OCI-M2 (cell line): ENCODE measurements around the gene SASH1.

ENCODE experiments used
- DNase-seq: peaks from one replicate; lab custom pipeline; 2025; ENCODE audit not compliant: unreplicated experiment; lab: John Stamatoyannopoulos, UW

Gene SASH1

GRCh38 chr6:148429423-148429822, 86.8 kb downstream of the SASH1 start:
- DNase-seq = no peak

DNA sequence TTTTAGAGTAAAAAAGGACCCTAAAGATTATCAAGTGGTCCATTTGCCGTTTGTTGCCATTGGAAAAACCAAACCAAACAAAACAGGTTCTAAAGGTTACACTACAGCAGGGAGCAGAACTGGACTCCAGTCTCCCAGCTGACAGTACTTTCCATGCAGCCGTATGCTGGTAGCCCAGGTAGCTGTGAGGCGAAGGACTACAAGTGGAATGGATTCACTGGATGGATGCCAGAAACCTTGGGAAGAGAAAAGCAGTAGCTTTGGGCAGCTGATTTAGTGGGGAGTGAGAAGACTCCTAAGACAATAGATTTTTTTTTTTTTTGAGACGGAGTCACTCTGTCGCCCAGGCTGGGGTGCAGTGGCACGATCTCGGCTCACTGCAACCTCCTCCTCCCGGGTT, 88.3 kb downstream of the SASH1 start:
- no peak for DNase-seq

- no peak for DNase-seq
Observed at GRCh38 chr6:148431413-148431812, 88.8 kb downstream of the SASH1 start.

- no peak for DNase-seq
Observed at GRCh38 chr6:148431840-148432239, 89.2 kb downstream of the SASH1 start.

DNA sequence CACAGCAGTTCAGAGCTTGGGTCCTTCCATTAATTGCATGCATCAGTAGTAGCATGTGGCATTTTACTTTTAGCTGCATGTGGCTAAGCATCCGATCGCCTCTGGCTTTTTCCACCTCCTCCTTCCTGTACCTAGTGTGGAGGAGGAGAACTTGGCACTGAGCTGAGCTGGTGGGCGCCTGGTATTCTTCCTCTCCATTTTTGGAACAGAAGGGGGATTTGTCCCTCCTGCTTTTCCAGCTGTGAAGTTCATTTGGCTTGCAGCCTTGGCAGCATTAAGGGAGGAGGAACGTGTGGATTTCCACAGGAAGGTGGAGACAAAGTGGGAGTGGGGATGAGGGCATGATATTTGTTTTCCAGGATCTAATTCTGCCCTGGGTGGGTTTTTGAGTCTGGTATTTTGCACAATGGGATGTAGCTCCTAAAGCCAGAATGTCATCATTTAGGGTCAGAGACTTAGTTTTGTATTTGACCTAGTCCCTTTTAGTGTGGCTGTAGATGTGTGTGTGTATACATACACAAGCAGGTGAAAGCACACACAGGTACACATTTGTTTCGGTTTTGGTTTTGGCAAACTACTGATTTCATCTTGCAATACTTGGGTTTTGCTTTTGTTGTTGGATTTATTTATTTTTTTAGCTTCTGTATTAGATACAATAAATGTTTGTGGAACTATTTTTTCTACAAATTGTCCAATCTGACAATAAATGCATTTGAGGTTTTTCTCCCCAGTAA, 90.0 kb downstream of the SASH1 start:
- DNase-seq = no peak

GRCh38 chr6:148435386-148435785, 92.7 kb downstream of the SASH1 start:
- no peak for DNase-seq

DNA sequence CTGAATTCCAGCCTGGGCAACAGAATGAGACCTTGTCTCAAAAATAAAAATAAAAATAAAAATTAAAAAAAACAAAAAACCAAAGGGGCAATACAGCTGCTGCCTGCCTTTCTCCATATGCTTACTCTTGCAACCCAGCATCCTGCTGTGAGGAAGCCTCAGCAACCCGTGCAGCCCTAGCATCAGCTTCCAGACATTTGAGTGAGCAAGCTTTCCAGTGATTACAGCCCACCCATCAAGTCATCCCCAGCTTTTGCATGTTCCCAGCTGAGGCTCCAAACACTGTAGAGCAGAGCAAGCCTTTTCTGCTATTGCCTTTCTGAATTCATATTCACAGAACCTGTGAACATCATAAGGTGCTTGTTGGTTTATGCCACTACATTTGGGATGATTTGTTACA, 93.8 kb downstream of the SASH1 start:
- DNase-seq = no peak

DNA sequence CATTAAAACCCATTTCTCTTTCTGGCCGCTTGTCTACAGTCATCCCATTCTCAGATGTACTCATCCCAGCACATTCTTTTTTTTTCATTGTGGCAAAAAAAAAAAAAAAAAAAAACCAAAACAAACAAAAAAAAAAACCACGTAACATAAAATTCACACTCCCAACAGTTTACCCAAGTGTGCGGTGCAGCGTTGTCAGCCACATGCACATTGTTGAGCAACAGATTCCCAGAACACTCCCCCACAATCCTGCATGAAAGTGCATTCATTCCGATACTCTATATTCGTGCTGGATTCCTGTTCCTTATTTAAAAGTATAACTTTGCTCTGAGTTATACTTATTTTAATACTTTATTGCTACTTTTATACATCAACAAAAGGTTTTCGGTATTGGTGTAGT, 96.0 kb downstream of the SASH1 start:
- DNase-seq = no peak

DNA sequence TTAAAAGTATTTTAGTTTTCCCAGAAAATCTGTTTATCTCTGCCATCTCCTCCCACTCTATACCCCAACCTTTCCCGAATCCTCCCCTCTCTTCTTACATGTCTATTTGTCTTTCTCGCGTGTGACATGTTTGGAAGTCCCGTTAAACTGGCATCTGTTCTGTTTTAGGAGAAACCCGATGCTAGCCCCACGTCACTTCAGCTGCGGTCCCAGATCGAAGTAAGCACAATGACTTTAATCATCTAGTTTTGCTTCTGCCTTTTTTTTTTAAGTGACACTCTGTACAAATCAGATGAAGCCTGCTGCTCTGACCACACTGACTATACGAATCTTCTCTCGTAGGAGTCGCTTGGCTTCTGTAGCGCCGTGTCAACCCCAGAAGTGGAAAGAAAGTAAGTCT, 97.4 kb downstream of the SASH1 start:
- DNase-seq = no peak

- no peak for DNase-seq
Observed at GRCh38 chr6:148440877-148441453, 98.3 kb downstream of the SASH1 start.

DNA sequence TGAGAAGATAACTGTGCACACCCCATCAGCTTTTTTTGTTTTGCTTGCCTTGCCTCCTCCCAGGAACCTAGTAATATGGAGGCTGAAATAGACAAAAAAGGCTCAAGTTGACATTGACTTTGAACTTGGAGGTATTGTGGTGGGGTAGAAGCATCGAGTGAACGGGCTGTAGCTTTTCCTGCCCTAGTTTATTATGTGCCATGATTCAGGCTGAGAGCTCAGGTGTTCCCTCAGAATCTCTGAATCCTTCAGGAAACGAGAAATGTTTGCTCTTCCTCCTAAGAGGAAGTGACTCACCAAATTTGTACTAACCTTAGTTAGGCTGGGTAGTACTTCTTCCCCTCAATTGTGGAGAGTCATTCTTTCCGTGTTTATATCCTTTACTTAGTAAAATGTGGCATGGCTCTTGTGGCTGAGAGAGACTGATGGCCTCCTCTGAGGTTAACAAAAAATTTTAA, 98.8 kb downstream of the SASH1 start:
- no peak for DNase-seq

DNA sequence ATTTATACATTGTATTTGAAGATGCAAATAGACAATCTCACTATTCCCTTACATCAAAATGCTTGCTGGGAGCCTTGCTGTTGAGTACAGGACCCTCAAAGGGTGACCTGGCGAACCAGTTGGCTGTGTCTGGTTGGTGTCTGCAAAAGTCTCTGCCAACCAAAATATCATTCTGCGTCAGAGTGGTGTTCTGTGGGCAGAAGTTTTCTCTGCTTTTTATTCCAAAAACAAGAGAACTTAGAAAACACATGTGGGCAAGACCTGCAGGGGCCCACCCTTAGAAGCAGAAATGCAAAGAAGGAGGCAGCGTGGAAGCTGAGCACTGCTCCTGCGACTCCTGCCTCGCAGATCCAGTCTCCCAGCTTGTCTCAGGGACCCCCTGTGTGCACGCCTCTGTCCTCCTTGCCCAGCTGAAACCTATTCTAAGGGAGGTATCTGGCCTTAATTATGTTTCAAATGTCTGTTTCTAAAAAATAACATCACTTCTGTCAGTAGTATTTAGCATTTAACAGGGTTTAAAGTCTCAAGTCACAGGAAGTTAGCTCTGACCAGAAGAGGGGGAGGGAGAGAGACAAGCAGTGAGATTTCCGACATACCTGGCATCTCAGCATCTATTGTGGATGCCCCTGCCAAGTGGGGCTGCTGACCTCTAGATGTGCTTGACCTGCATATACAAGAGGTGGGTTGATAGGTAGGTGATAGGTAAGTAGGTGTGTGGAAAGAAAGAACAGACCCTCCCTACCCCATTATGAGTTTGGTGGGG, 101.3 kb downstream of the SASH1 start:
- no peak for DNase-seq

- DNase-seq = no peak
Observed at GRCh38 chr6:148445116-148445515, 102.5 kb downstream of the SASH1 start.

DNA sequence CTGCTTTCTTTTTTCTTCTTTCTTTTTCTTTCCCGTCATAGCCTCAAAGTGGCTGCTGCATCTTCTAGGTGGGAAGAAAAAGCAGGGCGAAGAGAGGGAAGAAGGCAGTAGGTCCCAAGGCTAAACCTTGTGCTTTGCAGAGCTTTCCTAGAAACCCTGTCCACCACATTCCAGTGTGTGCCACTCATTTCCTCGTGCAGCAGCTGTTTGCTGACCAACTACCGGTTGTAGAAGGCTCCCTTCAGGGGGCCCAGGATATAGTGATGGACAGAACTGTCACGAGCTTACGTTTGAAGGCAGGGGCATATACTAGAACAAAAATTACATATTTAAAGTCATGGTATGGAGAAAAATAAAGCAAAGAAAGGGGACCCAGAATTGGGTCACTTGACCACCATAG, 103.0 kb downstream of the SASH1 start:
- no peak for DNase-seq

DNA sequence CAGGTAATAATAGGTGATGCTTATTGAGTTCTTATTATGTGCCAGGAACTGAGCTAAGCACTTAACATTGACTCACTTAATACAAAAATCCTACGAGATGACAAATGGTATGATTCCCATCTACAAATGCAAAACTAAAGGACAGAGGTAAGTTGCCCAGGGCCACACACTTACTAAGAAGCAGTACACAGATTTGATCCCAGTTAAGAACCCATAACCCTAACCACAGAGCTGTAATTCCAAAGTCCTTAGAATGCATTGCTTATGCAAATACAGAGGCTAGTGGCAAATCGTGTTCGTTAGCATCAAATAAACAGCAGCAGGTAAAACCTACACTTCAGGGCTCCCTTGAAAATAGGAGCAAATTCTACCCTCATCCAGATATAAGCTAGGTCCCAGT, 104.0 kb downstream of the SASH1 start:
- no peak for DNase-seq

- DNase-seq = no peak
Observed at GRCh38 chr6:148447521-148448230, 105.0 kb downstream of the SASH1 start.

- no peak for DNase-seq
Observed at GRCh38 chr6:148448369-148449012, 105.9 kb downstream of the SASH1 start.

- DNase-seq = no peak
Observed at GRCh38 chr6:148450866-148451265, 108.2 kb downstream of the SASH1 start.

DNA sequence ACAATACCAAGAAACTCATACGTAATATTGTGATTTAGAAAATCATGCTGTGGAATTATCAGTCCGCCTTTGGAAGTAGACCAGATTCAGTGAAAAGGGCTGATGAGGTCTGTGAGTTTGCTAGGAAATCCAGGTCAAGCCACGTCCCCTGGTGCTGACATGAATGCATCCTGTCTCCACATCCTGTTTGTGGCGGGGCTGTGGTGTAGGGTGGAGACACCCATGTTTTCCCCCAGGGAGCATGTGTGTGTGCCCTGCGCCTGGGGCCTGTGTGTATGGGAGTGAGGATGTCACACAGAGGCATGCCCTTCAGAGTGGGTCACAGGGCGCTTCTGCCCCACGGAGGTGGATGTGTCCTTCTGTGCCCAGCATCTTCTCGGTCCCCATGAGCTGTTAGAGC, 109.1 kb downstream of the SASH1 start:
- no peak for DNase-seq

DNA sequence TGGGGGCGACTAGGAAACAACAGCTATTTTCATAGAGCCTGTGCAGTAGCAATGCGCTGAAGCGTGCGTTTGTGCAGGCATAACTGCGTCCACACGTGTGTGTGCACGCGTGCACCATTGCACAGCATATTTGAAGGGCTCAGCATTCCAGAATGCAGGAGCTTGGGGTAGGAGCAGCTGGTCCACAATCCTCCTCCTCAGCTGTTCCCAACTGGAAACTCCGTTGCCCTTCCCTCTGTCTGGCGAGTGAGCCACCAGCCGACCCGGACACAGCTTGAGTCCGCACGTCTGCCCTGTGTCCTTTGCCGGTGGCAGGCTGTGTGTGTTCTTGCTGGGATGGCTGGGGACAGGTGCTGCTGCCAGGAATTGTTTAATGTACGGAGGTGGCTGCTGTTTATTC, 110.2 kb downstream of the SASH1 start:
- DNase-seq = no peak

GRCh38 chr6:148453906-148454305, 111.3 kb downstream of the SASH1 start:
- DNase-seq = no peak
